Smooth muscle cell (in vitro differentiated cells): ENCODE data around the gene RANBP3. TPM values are rescaled to one million over a fixed set of nuclear protein-coding genes. Genes with fewer than 3 reads are reported as not detected.

ENCODE experiments used
- DNase-seq: peaks from one replicate; lab custom pipeline; 2025; ENCODE audit not compliant: unreplicated experiment; lab: John Stamatoyannopoulos, UW
- H2AFZ ChIP-seq: fragments of 200-600 bp; sonication (generic); 2 replicates; pipeline ENCODE4 v1.6.0; 2016; ENCODE audit warnings: antibody characterized with exemption, low read depth, mild to moderate bottlenecking
- H3F3A ChIP-seq: fragments of 200-600 bp; sonication (generic); 2 replicates; pipeline ENCODE4 v1.6.0; 2017; ENCODE audit warnings: antibody characterized with exemption, low read depth
- H3K27ac ChIP-seq: fragments of 200-600 bp; sonication (generic); 2 replicates; pipeline ENCODE4 v1.5.1; 2016; ENCODE audit warnings: low read depth, mild to moderate bottlenecking
- H3K27me3 ChIP-seq: fragments of 200-600 bp; sonication (generic); 2 replicates; pipeline ENCODE4 v1.6.1; 2016; ENCODE audit warnings: low read depth, mild to moderate bottlenecking
- H3K36me3 ChIP-seq: fragments of 200-600 bp; sonication (generic); 2 replicates; pipeline ENCODE4 v1.5.1; 2016; ENCODE audit warnings: low read depth
- H3K4me1 ChIP-seq: fragments of 200-600 bp; sonication (generic); 2 replicates; pipeline ENCODE4 v1.5.1; 2016; ENCODE audit warnings: low read depth
- H3K4me2 ChIP-seq: fragments of 200-600 bp; sonication (generic); 2 replicates; pipeline ENCODE4 v1.6.0; 2016; ENCODE audit warnings: mild to moderate bottlenecking
- H3K4me3 ChIP-seq: fragments of 200-600 bp; sonication (generic); 2 replicates; pipeline ENCODE4 v1.5.1; 2016; ENCODE audit warnings: mild to moderate bottlenecking
- H3K79me2 ChIP-seq: fragments of 200-600 bp; sonication (generic); 2 replicates; pipeline ENCODE4 v1.6.0; 2016; ENCODE audit warnings: low read depth, mild to moderate bottlenecking
- H3K9ac ChIP-seq: fragments of 200-600 bp; sonication (generic); 2 replicates; pipeline ENCODE4 v1.6.0; 2016; ENCODE audit warnings: low read depth
- H3K9me3 ChIP-seq: fragments of 200-600 bp; sonication (generic); replicated peaks from 2 replicates; pipeline ENCODE4 v1.5.1; 2016; ENCODE audit warnings: low read depth
- H4K20me1 ChIP-seq: fragments of 200-600 bp; sonication (generic); 2 replicates; pipeline ENCODE4 v1.6.0; 2016; ENCODE audit warnings: low read depth
- CTCF ChIP-seq: fragments of 200-600 bp; sonication (generic); IDR thresholded peaks from 2 replicates; pipeline ENCODE4 v1.5.1; 2017; ENCODE audit warnings: borderline replicate concordance, mild to moderate bottlenecking, antibody characterized with exemption; ENCODE audit not compliant: insufficient read depth, poor library complexity, severe bottlenecking
- WGBS: methylation state at CpG from one replicate; pipeline ENCODE4 v1.1.7; 2016; ENCODE audit warnings: low lambda C conversion rate; 5-methylcytosine and 5-hydroxymethylcytosine counted together
- polyA plus RNA-seq: library from polyadenylated mRNA; unstranded; fragments of >200 nt; fragmentation: Nextera tagmentation; extraction: Ambion mirVana; gene quantifications from 2 replicates; pipeline ENCODE4 v1.2.1, GENCODE V29; 2016
- total RNA-seq: library from RNA; depleted of rRNA; stranded (reverse); fragments of >200 nt; gene quantifications from 2 replicates; pipeline ENCODE4 v1.2.3, GENCODE V29; 2014

Gene RANBP3
- total and polyA plus RNA-seq, 2 experiments from 2014 or later, result 13.4 to 65.8 TPM

DNA sequence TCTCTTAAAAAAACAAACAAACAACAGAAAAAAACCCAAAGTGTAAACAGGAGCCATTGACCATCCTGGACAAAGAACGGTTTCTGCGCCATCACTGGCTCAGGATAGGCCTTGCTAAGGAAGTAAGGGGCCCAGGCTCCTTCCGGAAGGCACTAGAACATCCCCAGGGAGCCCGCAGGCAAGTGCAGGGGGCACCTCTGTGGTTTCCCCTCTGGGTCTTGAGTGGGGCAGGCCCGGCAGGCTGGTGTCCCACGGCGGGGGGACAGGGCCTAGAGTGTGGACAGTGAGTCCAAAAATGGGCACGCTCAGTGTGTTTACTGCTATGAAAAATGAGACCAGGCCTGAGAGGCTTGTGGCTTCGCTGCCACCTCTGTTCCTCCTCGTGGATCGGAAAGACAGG is 14.8 kb upstream of the RANBP3 start:
- 98% methylated on average over 11 of the region's 11 CpGs for WGBS
- H3K4me3 ChIP-seq, result no peak overlapping the region
- DNase-seq, result no peak
- H4K20me1 ChIP-seq, result no peaks in the 10 kb centered on the region
- H3K4me1 ChIP-seq, result no peaks in the 10 kb centered on the region
- H3K9ac ChIP-seq, result no peak overlapping the region
- no peaks in the 10 kb centered on the region for H3K9me3 ChIP-seq
- no peaks in the 10 kb centered on the region for H3K36me3 ChIP-seq
- no peaks in the 10 kb centered on the region for H3F3A ChIP-seq
- H3K79me2 ChIP-seq, result no peaks in the 10 kb centered on the region
- no peak overlapping the region for H3K4me2 ChIP-seq
- H2AFZ ChIP-seq, result no peak overlapping the region
- no peak for TF ChIP-seq CTCF
- H3K27ac ChIP-seq, result no peak overlapping the region
- H3K27me3 ChIP-seq, result no peaks in the 10 kb centered on the region

- H2AFZ ChIP-seq, result no peak overlapping the region
- no peaks in the 10 kb centered on the region for H3F3A ChIP-seq
- no peaks in the 10 kb centered on the region for H3K36me3 ChIP-seq
- no peak for TF ChIP-seq CTCF
- 96% methylated on average over 8 of the region's 8 CpGs for WGBS
- no peak overlapping the region for H3K27ac ChIP-seq
- H3K27me3 ChIP-seq, result no peaks in the 10 kb centered on the region
- H3K79me2 ChIP-seq, result no peaks in the 10 kb centered on the region
- DNase-seq, result no peak
- no peak overlapping the region for H3K4me3 ChIP-seq
- H3K9me3 ChIP-seq, result no peaks in the 10 kb centered on the region
- H4K20me1 ChIP-seq, result no peaks in the 10 kb centered on the region
- H3K9ac ChIP-seq, result no peak overlapping the region
- H3K4me1 ChIP-seq, result no peaks in the 10 kb centered on the region
- no peak overlapping the region for H3K4me2 ChIP-seq
These were observed 13.4 kb upstream of the RANBP3 start for GRCh38 chr19:5991244-5991838.

- H2AFZ ChIP-seq, result peak overlapping the region; percentile 62
- no peaks in the 10 kb centered on the region for H3K27me3 ChIP-seq
- no peaks in the 10 kb centered on the region for H3K79me2 ChIP-seq
- H3K4me2 ChIP-seq, result no peak overlapping the region
- 71% methylated on average over 8 of the region's 17 CpGs for WGBS
- H3K36me3 ChIP-seq, result no peaks in the 10 kb centered on the region
- DNase-seq, result no peak
- H3K9me3 ChIP-seq, result no peaks in the 10 kb centered on the region
- no peak overlapping the region for H3K4me3 ChIP-seq
- H3F3A ChIP-seq, result no peaks in the 10 kb centered on the region
- no peaks in the 10 kb centered on the region for H4K20me1 ChIP-seq
- no peaks in the 10 kb centered on the region for H3K4me1 ChIP-seq
- H3K9ac ChIP-seq, result no peak overlapping the region
- H3K27ac ChIP-seq, result no peak overlapping the region
- no peak for TF ChIP-seq CTCF
These were observed 12.4 kb upstream of the RANBP3 start for GRCh38 chr19:5990289-5990797.
